GM06990 (cell line): ENCODE measurements around the gene PPID.

Experiments
- DNase-seq: peaks from one replicate; pipeline ENCODE4 v3.0.0-alpha.2; 2011; ENCODE audit not compliant: insufficient read length; ENCODE audit errors: extremely low read depth
- H3K27me3 ChIP-seq: replicated peaks from 2 replicates; pipeline ENCODE4 v1.6.0; 2011; ENCODE audit warnings: low read length; ENCODE audit not compliant: control insufficient read depth, insufficient read depth
- H3K36me3 ChIP-seq: 2 replicates; pipeline ENCODE4 v1.5.1; 2011; ENCODE audit warnings: low read length; ENCODE audit not compliant: control insufficient read depth, insufficient read depth
- H3K4me3 ChIP-seq: replicated peaks from 2 replicates; pipeline ENCODE4 v1.5.1; 2011; ENCODE audit warnings: low read depth, mild to moderate bottlenecking, control low read depth, low read length
- CTCF ChIP-seq: IDR thresholded peaks from 2 replicates; pipeline ENCODE4 v1.5.1; 2011; ENCODE audit warnings: low read length, control low read depth, mild to moderate bottlenecking, inconsistent platforms; ENCODE audit not compliant: insufficient read depth, poor library complexity, severe bottlenecking

PPID gene

GRCh38 chr4:158676076-158676475 is 47.1 kb downstream of the PPID start:
- TF ChIP-seq CTCF: no peak
- Histone ChIP-seq H3K4me3 (no peak overlapping the region), H3K27me3 (no peaks in the 10 kb centered on the region), H3K36me3 (no peaks in the 10 kb centered on the region)
- no peak for DNase-seq

- Histone ChIP-seq H3K4me3 (no peak overlapping the region), H3K36me3 (no peaks in the 10 kb centered on the region), H3K27me3 (no peaks in the 10 kb centered on the region)
- TF ChIP-seq CTCF: no peak
- DNase-seq: no peak
Observed at GRCh38 chr4:158673633-158674032, 49.6 kb downstream of the PPID start.

- peak; percentile 100 for DNase-seq
- H3K4me3 ChIP-seq: peak within 1 kb of the TSS; percentile 98
- no peaks in the 10 kb centered on the region for H3K36me3 ChIP-seq
- H3K27me3 ChIP-seq: no peaks in the 10 kb centered on the region
- TF ChIP-seq CTCF: peak; percentile 83
Observed at GRCh38 chr4:158671915-158672806, 51.0 kb downstream of the PPID start, which contains the start of gene ETFDH. Gene ETFDH, plus strand, starts transcription at chr4:158672296. Its CDS starts 161 bp downstream, at chr4:158672457.

- Histone ChIP-seq H3K27me3 (no peaks in the 10 kb centered on the region), H3K36me3 (no peaks in the 10 kb centered on the region), H3K4me3 (peak within 1 kb of the TSS; percentile 98)
- DNase-seq: no peak
- TF ChIP-seq CTCF: no peak
Observed at GRCh38 chr4:158671665-158671914, 51.6 kb downstream of the PPID start, which contains the start of gene C4orf46. Gene C4orf46, minus strand, starts transcription at chr4:158671887. Its CDS starts 86 bp downstream, at chr4:158671801.

- TF ChIP-seq CTCF: no peak
- Histone ChIP-seq H3K4me3 (peak overlapping the region; percentile 98), H3K27me3 (no peaks in the 10 kb centered on the region), H3K36me3 (no peaks in the 10 kb centered on the region)
- peak; percentile 78 for DNase-seq
Observed at GRCh38 chr4:158670975-158671664, 52.1 kb downstream of the PPID start.
